Activated CD4-positive, alpha-beta memory T cell treated with anti-CD3 and anti-CD28 coated beads, Interleukin-2, amount 10 ng/mL, durations not matched to agents 7 days and 5 days (primary cell): ENCODE results near the gene CIRBP. TPM values are rescaled to one million over a fixed set of nuclear protein-coding genes. Genes with fewer than 3 reads are reported as not detected.

Source experiments
- CTCF ChIA-PET: fragments of 350-600 bp; sonication (Branson Sonifier 250); formaldehyde crosslinking; loops from one replicate; lab custom pipeline; 2021; ENCODE audit warnings: antibody characterized with exemption, inconsistent platforms; lab: Charles Lee
- POLR2A ChIA-PET: fragments of 350-600 bp; sonication (Branson Sonifier 250); formaldehyde crosslinking; loops from one replicate; lab custom pipeline; 2021; ENCODE audit warnings: antibody characterized with exemption; lab: Charles Lee
- DNase-seq: peaks from one replicate; pipeline ENCODE4 v3.0.0-alpha.2; 2020
- H3K27ac Mint-ChIP-seq: one replicate; pipeline ENCODE4 v1.8.0; 2021; ENCODE audit warnings: mild to moderate bottlenecking, mixed read lengths
- H3K27me3 Mint-ChIP-seq: one replicate; pipeline ENCODE4 v1.8.0; 2021; ENCODE audit warnings: mixed read lengths
- H3K36me3 Mint-ChIP-seq: one replicate; pipeline ENCODE4 v1.8.0; 2021; ENCODE audit warnings: low read depth, mixed read lengths
- H3K4me1 Mint-ChIP-seq: one replicate; pipeline ENCODE4 v1.8.0; 2021; ENCODE audit warnings: mixed read lengths
- H3K4me3 Mint-ChIP-seq: one replicate; pipeline ENCODE4 v1.8.0; 2021; ENCODE audit warnings: mild to moderate bottlenecking, mixed read lengths
- H3K9me3 Mint-ChIP-seq: one replicate; pipeline ENCODE4 v1.8.0; 2021; ENCODE audit warnings: mixed read lengths
- total RNA-seq, 2 experiments: library from RNA; stranded (reverse); gene quantifications; one replicate each; pipeline ENCODE4 v1.2.3, GENCODE V29; 2021

CIRBP gene
- total RNA-seq, 2 experiments from 2014 or later: 203 to 204 TPM

DNA sequence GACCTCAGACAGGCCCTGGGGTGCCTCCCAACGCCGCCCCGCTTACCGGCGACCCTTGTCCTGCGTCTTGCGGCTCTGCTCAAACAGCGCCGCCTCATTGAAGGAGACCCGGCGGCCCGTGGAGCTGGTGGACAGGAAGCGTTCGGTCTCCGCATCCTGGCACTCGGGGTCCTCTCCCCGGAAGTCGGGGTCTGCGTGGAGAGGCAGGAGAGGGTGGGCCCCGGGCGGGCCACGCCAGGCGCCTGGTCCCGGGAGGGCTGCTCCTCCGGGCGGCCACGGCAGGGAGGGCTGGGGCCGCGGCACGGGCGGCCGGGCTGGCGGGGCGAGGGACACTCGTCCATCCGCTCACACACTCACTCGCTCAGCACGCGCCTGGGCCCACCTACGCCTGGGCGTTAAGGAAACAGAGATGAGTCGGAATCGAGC is 34.2 kb upstream of the CIRBP start:
- POLR2A ChIA-PET: no interaction called here
- no peak for DNase-seq
- Mint-ChIP-seq H3K36me3 (no peaks in the 10 kb centered on the region), H3K4me1 (peaks cover 8% of the 10 kb centered on the region), H3K4me3 (no peak overlapping the region), H3K27me3 (peaks cover 17% of the 10 kb centered on the region), H3K9me3 (no peaks in the 10 kb centered on the region), H3K27ac (no peak overlapping the region)
- CTCF ChIA-PET: no interaction called here

DNA sequence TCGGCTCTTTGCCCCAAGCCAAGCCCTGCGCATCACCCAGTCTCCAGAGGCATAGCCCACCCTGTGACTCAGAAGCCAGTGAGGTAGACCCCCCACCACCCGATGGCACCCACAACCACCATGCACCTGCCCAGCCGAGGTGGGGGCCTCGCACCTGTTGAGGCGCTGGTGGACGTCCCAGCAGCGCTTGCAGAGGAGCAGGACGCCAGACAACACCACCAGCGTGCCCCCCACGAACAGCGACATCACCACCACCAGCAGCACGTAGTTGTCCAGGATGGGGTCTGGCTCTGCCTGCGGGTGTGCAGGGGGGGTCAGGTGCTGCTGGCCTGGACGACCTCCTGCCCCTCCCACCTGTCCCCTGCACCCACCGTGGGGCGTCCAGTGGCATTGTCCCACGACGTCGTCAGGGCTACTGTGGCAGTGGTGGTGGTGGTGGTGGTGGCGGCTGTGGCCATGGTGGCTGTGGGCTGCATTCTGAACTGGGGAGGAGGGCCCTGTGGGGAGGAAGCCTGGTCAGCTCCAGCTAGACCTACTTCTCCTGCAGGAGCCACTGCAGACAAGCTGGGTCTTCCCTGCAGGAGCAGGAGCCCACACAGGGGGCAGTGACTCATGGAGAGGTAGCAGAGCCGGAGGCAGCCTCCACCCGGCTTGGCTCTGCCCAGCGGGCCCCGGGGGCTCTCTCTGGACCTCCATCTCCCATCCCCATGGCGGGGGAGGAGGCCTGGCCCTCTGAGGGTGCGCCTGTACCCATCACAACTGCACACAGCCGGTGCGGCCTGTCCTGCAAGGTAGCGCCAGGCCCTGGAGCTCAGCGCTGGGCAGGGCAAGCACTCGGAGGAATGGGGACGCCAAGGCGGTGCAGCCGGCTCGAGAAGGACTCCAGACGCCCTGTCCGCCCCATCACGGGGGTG is 33.2 kb upstream of the CIRBP start:
- H3K27ac Mint-ChIP-seq: no peak overlapping the region
- DNase-seq: no peak
- POLR2A ChIA-PET: interaction anchor here (1.6 kb wide), 1 partner anchor 33 kb away, joined by 9 read pairs; the partner anchor contains the start of gene CIRBP
- no peak overlapping the region for H3K4me3 Mint-ChIP-seq
- no peaks in the 10 kb centered on the region for H3K9me3 Mint-ChIP-seq
- peaks cover 12% of the 10 kb centered on the region for H3K4me1 Mint-ChIP-seq
- H3K36me3 Mint-ChIP-seq: no peaks in the 10 kb centered on the region
- CTCF ChIA-PET: no interaction called here
- peaks cover 17% of the 10 kb centered on the region for H3K27me3 Mint-ChIP-seq

DNA sequence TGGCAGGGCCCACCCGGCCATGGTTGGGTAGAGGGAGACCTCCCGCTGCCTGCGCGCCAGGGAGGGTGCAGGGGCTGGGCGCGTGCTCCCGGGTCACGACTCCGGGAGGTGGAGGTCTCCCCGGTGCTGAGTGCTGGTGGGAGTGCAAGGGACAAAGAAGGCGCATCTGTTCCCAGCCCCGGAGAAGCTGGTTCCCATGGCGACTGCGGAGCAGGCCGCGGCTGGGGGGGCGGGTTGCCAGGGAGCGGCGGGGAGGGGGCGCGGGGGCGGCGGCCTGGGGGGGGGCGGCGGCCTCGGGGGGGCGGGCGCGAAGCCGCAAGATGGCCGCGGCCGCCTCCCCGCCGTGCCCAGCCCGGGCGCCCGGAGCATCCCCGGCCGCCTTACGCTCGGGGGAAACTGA is 32.6 kb upstream of the CIRBP start:
- peaks cover 19% of the 10 kb centered on the region for H3K4me1 Mint-ChIP-seq
- peaks cover 17% of the 10 kb centered on the region for H3K27me3 Mint-ChIP-seq
- no peak for DNase-seq
- no peak overlapping the region for H3K4me3 Mint-ChIP-seq
- H3K36me3 Mint-ChIP-seq: no peaks in the 10 kb centered on the region
- H3K27ac Mint-ChIP-seq: no peak overlapping the region
- CTCF ChIA-PET: no interaction called here
- H3K9me3 Mint-ChIP-seq: no peaks in the 10 kb centered on the region
- POLR2A ChIA-PET: interaction anchor here (1.6 kb wide), 1 partner anchor 33 kb away, joined by 9 read pairs; the partner anchor contains the start of gene CIRBP

DNA sequence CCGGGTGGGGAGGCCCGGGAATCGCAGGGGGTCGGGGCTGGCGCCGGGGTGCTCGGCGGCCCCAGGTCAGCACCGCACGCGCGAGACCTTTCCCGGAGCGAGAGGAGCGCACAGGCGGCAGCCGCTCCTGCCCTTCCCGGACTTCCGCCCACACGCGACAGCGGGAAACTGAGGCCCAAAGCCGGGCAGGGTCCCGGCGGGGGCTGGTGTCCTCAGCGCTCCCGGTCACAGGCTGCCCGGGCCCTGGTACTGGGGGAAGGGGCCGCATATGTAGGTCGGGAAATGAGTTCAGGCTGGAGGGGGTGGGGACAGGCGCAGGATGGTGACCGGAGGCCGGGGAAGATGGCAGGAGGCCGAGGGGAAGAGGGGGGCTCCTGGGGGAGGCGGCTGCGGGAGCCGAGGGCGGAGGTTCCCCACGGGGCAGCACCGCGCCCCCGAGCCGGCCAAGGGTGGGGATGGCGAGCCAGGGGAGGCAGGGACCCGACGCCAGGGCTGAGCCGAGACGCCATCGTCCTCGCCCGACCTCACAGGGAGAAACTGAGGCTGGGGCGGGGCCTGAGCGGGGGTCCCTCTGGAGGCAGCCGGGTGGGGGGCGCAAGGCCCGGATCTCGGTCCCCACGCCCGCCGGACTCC is 32.0 kb upstream of the CIRBP start:
- Mint-ChIP-seq H3K9me3 (no peaks in the 10 kb centered on the region), H3K27me3 (peaks cover 17% of the 10 kb centered on the region), H3K4me1 (peaks cover 21% of the 10 kb centered on the region), H3K36me3 (no peaks in the 10 kb centered on the region), H3K4me3 (no peak overlapping the region), H3K27ac (no peak overlapping the region)
- DNase-seq: no peak
- CTCF ChIA-PET: no interaction called here
- POLR2A ChIA-PET: interaction anchor here (1.6 kb wide), 1 partner anchor 32 kb away, joined by 9 read pairs; the partner anchor contains the start of gene CIRBP

DNA sequence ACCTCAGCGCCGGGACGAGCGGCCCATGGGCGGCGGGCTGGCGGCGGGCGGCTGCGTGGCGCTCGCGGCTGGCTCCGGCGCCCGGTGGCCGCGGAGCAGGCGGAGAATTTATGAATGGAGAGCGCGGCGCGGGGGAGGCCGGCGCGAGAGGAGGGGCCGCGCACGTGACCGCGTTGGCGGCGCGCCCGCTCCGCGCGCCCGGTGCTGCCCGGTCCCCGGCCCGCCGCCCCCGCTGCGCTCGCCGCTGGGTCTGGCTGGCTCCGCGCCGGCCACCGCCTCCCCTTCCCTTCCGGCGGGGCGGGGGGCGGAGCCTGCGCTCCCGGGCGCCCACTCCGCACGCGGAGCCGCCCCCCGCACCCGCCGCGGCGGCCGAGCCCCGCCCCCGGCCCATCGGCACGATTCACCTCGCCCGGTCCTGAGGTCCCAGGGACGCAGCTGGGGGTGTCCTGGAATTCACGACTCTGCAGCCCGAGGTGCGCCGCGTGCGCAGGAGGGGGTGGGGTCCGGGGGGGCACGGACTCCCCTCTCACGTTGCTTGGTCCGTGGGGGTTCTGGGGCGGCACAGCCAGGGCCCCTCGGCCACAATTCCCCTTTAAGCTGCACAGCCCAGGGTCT is 31.3 kb upstream of the CIRBP start, which contains the start of gene CBARP:
TSS of gene CBARP (minus strand) at position 252 of the 615 bp plus-strand sequence. CDS start 1,905 bp downstream, outside the sequence.
- peak within 1 kb of the TSS; percentile 4 for H3K27ac Mint-ChIP-seq
- H3K27me3 Mint-ChIP-seq: peaks cover 17% of the 10 kb centered on the region
- CTCF ChIA-PET: no interaction called here
- no peaks in the 10 kb centered on the region for H3K36me3 Mint-ChIP-seq
- H3K4me3 Mint-ChIP-seq: peak within 1 kb of the TSS; percentile 69
- no peak for DNase-seq
- POLR2A ChIA-PET: interaction anchor here (1.2 to 1.6 kb wide), 3 partner anchors 31 to 170 kb away, joined by 3 to 9 read pairs (median 4); partner anchors contain the start of genes ARHGAP45 and CIRBP
- peaks cover 29% of the 10 kb centered on the region for H3K4me1 Mint-ChIP-seq
- H3K9me3 Mint-ChIP-seq: no peaks in the 10 kb centered on the region

DNA sequence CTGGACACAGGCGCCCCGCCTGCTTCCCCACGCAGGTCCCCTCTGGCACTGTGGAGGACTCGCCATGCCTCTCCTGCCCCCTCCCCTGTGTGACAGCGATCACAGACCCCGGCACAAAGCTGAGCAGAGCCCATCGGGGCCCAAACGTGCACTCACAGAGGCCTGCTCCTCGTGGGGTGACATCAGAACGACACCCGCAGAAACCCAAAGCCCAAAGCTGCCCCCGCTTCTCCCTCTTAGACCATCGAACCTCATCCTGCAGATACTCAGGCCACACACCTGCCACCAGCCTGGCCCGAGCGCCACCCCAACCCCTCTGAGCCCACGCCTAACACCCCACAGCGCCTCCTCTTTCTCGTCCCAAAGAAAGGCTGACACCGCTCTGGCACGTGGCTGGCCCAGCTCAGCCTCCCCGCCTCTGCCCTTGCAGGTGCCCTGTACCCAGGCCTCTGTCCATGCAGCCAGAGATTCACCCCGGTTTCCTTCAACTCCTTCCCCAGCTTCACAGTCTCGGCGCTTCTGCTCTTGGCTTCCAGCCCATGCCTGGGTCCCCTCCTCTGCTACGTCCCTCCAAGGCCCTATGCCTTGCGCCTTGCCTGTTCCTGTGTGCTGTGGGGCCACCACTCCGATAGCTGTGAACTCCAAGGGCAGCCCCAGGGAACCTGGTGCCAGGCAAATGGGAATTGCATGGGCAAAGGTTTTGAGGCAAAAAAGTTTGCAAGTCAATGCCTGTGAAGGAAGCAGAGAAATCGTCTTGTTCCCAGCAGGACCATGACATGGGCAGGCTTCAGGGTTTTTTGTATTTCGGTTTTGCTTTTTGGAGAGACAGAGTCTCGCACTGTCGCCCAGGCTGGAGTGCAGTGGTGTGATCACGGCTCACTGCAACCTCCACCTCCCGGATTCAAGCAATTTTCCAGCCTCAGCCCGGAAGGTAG is 30.5 kb upstream of the CIRBP start:
- no peaks in the 10 kb centered on the region for H3K9me3 Mint-ChIP-seq
- peak overlapping the region; percentile 4 for H3K27ac Mint-ChIP-seq
- H3K4me3 Mint-ChIP-seq: peak overlapping the region; percentile 69
- H3K4me1 Mint-ChIP-seq: peaks cover 36% of the 10 kb centered on the region
- ChIA-PET POLR2A (interaction anchor here (1.2 to 1.6 kb wide), 3 partner anchors 31 to 171 kb away, joined by 3 to 9 read pairs (median 4); partner anchors contain the start of genes ARHGAP45 and CIRBP), CTCF (no interaction called here)
- no peak for DNase-seq
- no peaks in the 10 kb centered on the region for H3K36me3 Mint-ChIP-seq
- peaks cover 17% of the 10 kb centered on the region for H3K27me3 Mint-ChIP-seq

DNA sequence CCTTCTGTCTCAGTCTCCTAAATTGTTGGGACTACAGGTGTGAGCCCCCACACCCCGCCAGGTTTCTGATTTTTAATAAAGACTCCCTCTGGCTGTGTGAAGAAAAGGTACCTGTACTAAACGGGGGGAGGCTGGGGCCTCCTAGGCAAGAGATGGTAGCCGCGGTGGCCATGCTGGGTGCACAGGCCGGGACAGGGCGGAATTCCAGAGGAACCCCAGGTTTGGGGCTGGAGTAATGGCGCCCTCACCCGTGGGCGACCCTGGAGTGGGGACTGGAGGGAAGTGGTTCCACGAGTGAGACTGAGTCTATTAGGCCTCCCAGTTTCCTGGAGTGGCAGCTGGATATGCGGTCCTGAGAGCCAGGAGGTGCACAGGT is 29.7 kb upstream of the CIRBP start:
- H3K36me3 Mint-ChIP-seq: peaks cover under 1% of the 10 kb centered on the region
- H3K4me3 Mint-ChIP-seq: peak overlapping the region; percentile 32
- peaks cover 17% of the 10 kb centered on the region for H3K27me3 Mint-ChIP-seq
- CTCF ChIA-PET: no interaction called here
- peaks cover 37% of the 10 kb centered on the region for H3K4me1 Mint-ChIP-seq
- DNase-seq: no peak
- H3K9me3 Mint-ChIP-seq: no peaks in the 10 kb centered on the region
- H3K27ac Mint-ChIP-seq: no peak overlapping the region
- POLR2A ChIA-PET: interaction anchor here (1.6 kb wide), 2 partner anchors 30 to 172 kb away, joined by 4 to 9 read pairs; partner anchors contain the start of genes ARHGAP45 and CIRBP

DNA sequence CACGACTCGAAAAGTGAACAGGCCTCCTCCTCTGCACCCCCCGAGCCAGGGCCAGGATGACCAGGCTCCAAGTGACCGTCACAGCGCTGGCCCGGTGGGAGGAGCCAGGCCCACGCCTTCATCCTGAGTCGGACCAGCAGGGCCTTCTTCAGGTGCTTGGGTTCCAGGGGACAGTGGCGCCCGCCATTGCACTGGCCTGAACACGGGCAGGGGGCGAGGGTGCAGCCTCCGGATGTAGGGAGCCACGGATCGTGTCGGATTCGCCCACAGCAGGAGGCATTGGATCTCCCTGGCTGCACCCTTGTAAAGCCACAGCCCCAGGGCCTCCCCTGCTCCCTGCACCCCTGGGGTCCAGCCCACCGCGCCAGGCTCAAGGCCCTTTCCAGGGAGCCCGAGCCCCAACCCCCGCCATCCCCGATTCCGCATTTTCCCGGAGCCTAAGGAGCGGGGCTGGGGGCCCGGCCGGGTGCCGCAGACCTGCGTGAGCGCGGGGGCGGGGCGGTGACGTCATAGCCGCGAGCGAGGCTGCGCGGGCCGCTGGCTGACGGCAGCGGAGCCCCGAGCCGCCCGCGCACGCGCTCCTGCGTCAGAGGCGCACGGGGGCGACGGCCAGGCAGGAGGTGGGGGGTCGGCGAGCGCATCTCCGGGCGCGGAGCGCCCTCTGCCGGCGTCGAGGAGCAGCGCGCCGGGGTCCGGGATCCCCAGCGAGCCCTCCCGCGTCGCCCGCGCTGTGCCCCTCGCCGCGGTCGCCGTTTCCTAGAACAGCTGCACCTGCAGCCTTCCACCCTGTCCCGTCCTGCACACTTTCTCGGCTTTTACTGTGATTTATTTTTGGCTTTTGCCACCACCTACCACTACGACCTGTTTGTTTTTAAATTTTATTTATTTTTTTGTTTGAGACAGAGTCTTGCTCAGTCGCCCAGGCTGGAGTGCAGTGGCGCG is 29.1 kb upstream of the CIRBP start:
- H3K4me3 Mint-ChIP-seq: peak overlapping the region; percentile 47
- no peaks in the 10 kb centered on the region for H3K9me3 Mint-ChIP-seq
- peaks cover 2% of the 10 kb centered on the region for H3K36me3 Mint-ChIP-seq
- H3K27me3 Mint-ChIP-seq: peaks cover 17% of the 10 kb centered on the region
- DNase-seq: peak; percentile 90
- H3K27ac Mint-ChIP-seq: no peak overlapping the region
- CTCF ChIA-PET: interaction anchor here (0.6 to 2.1 kb wide), 9 partner anchors 13 to 376 kb away, joined by 3 to 23 read pairs (median 4); partner anchors contain the start of gene CIRBP
- peaks cover 42% of the 10 kb centered on the region for H3K4me1 Mint-ChIP-seq
- POLR2A ChIA-PET: interaction anchor here (1.2 to 6.9 kb wide), 5 partner anchors 27 to 165 kb away, joined by 3 to 266 read pairs (median 3); partner anchors contain the start of gene CIRBP

DNA sequence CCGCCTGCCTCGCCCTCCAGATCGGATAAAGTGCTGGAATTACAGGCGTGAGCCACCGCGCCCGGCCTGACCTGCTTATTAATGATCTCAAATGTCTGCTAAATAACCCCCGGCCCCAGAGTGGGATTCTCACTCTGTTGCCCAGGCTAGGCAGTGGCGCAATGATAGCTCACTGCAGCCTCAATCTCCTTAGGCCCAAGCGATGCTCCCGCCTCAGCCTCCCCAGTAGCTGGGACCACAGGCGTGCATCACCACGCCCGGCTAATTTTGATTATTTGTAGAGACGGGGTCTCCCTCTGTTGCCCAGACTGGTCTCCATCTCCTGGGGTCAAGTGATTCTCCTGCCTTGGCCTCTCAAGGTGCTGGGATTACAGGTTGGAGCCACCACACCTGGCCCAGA is 28.2 kb upstream of the CIRBP start:
- peak overlapping the region; percentile 76 for H3K27ac Mint-ChIP-seq
- POLR2A ChIA-PET: interaction anchor here (0.7 to 6.9 kb wide), 8 partner anchors 9 to 166 kb away, joined by 3 to 266 read pairs (median 4); partner anchors contain the start of genes CIRBP and FAM174C

DNA sequence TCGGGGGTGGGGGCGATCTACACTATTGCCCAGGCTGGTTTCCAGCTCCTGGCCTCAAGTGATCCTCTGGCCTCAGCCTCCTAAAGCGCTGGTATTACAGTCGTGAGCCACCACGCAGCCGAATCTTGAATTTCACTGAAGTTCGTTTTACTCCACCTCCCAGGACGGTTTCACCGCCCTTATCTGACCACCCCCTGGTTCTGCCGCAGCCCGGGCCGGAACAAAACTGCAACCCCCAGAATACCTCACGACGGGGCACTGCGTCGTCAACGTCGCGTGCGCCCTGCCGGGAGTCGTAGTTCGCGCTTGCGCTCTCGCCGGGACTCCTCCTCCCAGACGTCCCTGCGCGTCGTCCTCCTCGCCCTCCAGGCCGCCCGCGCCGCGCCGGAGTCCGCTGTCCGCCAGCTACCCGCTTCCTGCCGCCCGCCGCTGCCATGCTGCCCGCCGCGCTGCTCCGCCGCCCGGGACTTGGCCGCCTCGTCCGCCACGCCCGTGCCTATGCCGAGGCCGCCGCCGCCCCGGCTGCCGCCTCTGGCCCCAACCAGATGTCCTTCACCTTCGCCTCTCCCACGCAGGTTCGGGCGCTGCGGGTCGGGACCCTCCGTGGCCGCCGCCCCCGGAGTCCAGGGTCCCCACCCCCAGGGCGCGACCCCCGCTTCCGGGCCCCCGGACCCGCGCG is 27.6 kb upstream of the CIRBP start, which contains the start of gene ATP5F1D:
TSS of gene ATP5F1D (plus strand) at position 335 of the 679 bp plus-strand sequence. CDS start at position 435, 100 bp downstream.
- CTCF ChIA-PET: interaction anchor here (1.1 to 2.1 kb wide), 7 partner anchors 11 to 378 kb away, joined by 3 to 23 read pairs (median 6); partner anchors contain the start of gene CIRBP
- Mint-ChIP-seq H3K27me3 (peaks cover 15% of the 10 kb centered on the region), H3K4me3 (peak within 1 kb of the TSS; percentile 88), H3K4me1 (peaks cover 46% of the 10 kb centered on the region), H3K36me3 (peaks cover 2% of the 10 kb centered on the region), H3K9me3 (no peaks in the 10 kb centered on the region), H3K27ac (peak within 1 kb of the TSS; percentile 84)
- POLR2A ChIA-PET: interaction anchor here (0.7 to 6.9 kb wide), 8 partner anchors 9 to 166 kb away, joined by 3 to 266 read pairs (median 4); partner anchors contain the start of genes CIRBP and FAM174C
- DNase-seq: peak; percentile 93

More for the DNA sequence above, 28.2 kb upstream of the CIRBP start:
- peaks cover 42% of the 10 kb centered on the region for H3K4me1 Mint-ChIP-seq
- peaks cover 2% of the 10 kb centered on the region for H3K36me3 Mint-ChIP-seq
- DNase-seq: no peak
- peaks cover 16% of the 10 kb centered on the region for H3K27me3 Mint-ChIP-seq
- no peaks in the 10 kb centered on the region for H3K9me3 Mint-ChIP-seq
- peak overlapping the region; percentile 82 for H3K4me3 Mint-ChIP-seq
- CTCF ChIA-PET: interaction anchor here (0.8 to 2.1 kb wide), 8 partner anchors 12 to 377 kb away, joined by 3 to 23 read pairs (median 5); partner anchors contain the start of gene CIRBP
